SU-DHL-6 (cell line): ENCODE measurements around the gene NUP188.

Experiments
- H2AFZ ChIP-seq: fragments of 200-600 bp; sonication (generic); 2 replicates; pipeline ENCODE4 v1.6.1; 2014; ENCODE audit warnings: low read depth, mild to moderate bottlenecking, moderate library complexity, mixed read lengths, antibody characterized with exemption, low read length; ENCODE audit not compliant: severe bottlenecking
- H3F3A ChIP-seq: fragments of 200-600 bp; shearing (Covaris generic); 2 replicates; pipeline ENCODE4 v1.6.0; 2016; ENCODE audit warnings: antibody characterized with exemption, mild to moderate bottlenecking; ENCODE audit not compliant: insufficient read depth
- H3K27ac ChIP-seq: fragments of 200-600 bp; sonication (generic); 2 replicates; pipeline ENCODE4 v1.5.1; 2016; ENCODE audit warnings: low read depth, mild to moderate bottlenecking, low read length, moderate library complexity, mixed read lengths
- H3K27me3 ChIP-seq: fragments of 200-600 bp; sonication (generic), shearing (Covaris generic); 2 replicates; pipeline ENCODE4 v1.6.0; 2014; ENCODE audit warnings: mild to moderate bottlenecking, low read length
- H3K36me3 ChIP-seq: fragments of 200-600 bp; sonication (generic); 2 replicates; pipeline ENCODE4 v1.6.1; 2014; ENCODE audit warnings: mild to moderate bottlenecking, low read length, mixed read lengths
- H3K4me2 ChIP-seq: fragments of 300-600, 200-600 bp; shearing (Covaris generic), sonication (generic); 2 replicates; pipeline ENCODE4 v1.6.0; 2014; ENCODE audit warnings: low read length, low read depth, mild to moderate bottlenecking; ENCODE audit not compliant: poor library complexity, severe bottlenecking
- H3K4me3 ChIP-seq: fragments of 200-600 bp; sonication (generic); 2 replicates; pipeline ENCODE4 v1.5.1; 2014; ENCODE audit warnings: antibody characterized with exemption, low read length, mild to moderate bottlenecking, mixed read lengths; ENCODE audit not compliant: insufficient read depth, poor library complexity, severe bottlenecking
- H3K79me2 ChIP-seq: fragments of 200-600 bp; sonication (generic); 2 replicates; pipeline ENCODE4 v1.6.1; 2014; ENCODE audit warnings: mild to moderate bottlenecking, low read length, moderate library complexity; ENCODE audit not compliant: insufficient read depth
- H3K9ac ChIP-seq: fragments of 200-600 bp; sonication (generic); 2 replicates; pipeline ENCODE4 v1.7.0; 2014; ENCODE audit warnings: mild to moderate bottlenecking, low read length
- H3K9me2 ChIP-seq: fragments of 200-600 bp; sonication (generic); replicated peaks from 2 replicates; pipeline ENCODE4 v1.6.1; 2014; ENCODE audit warnings: low read length; ENCODE audit not compliant: insufficient read depth
- H3K9me3 ChIP-seq: fragments of 200-600 bp; sonication (generic); 2 replicates; pipeline ENCODE4 v1.6.1; 2014; ENCODE audit warnings: low read length, mixed read lengths; ENCODE audit not compliant: insufficient read depth
- H4K20me1 ChIP-seq: fragments of 200-600 bp; sonication (generic); 2 replicates; pipeline ENCODE4 v1.6.1; 2014; ENCODE audit warnings: low read depth, mild to moderate bottlenecking, antibody characterized with exemption, low read length, moderate library complexity, mixed read lengths
- EZH2phosphoT487 ChIP-seq: fragments of 200-600 bp; sonication (generic), shearing (Covaris generic); conservative IDR thresholded peaks from 2 replicates; pipeline ENCODE4 v1.6.1; 2018; ENCODE audit warnings: mild to moderate bottlenecking, antibody characterized with exemption, low read length, moderate library complexity, mixed read lengths
- TF ChIP-seq, protein P1 (sequence below): fragments of 200-600 bp; sonication (generic); IDR thresholded peaks from one replicate; pipeline ENCODE4 v1.5.1; 2017; ENCODE audit warnings: antibody characterized with exemption, mild to moderate bottlenecking, low read length, moderate library complexity; ENCODE audit not compliant: insufficient read depth, poor library complexity, severe bottlenecking

The NUP188 gene

DNA sequence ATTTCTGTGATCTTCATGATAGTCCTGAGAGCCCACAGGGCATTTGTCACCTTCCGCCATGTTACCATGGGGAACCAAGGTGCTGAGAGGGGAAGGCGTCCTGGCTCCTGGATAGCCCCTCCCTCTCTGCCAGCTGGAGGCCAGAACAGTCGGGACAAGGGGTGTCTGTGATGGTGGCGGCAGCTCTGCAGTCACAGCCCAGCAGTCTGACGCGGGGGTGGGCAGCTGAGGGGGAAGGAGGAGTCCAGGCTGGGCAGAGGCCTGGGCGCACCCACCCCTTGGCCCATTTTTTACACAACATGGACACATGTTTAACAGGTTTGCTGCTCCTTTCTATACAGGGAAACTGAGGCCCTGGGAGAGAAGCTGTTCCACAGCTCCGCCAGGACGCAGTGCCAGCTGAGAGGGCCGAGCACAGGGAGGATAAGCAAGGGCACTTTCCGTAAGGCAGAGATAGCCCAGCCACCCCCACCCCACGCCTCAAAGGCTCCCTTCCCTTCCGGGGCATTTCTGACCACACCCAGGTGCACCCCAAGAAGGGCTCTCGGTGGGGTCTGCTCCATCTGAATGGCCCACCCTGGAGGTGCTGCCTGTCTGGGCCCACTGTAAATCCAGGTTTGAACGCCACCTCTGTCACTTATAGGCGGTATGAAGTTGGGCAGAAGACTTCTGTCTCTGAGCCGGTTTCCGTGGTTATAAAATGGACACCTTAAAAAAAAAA lies 48.5 kb upstream of the NUP188 start:
- no peak overlapping the region for H3K4me3 ChIP-seq
- H3K9me2 ChIP-seq, result no peaks in the 10 kb centered on the region
- no peaks in the 10 kb centered on the region for H3K9me3 ChIP-seq
- H4K20me1 ChIP-seq, result no peaks in the 10 kb centered on the region
- H3F3A ChIP-seq, result no peaks in the 10 kb centered on the region
- H3K27me3 ChIP-seq, result no peaks in the 10 kb centered on the region
- no peak overlapping the region for H3K4me2 ChIP-seq
- TF ChIP-seq EZH2phosphoT487, result no peak
- TF ChIP-seq, protein P1, sequence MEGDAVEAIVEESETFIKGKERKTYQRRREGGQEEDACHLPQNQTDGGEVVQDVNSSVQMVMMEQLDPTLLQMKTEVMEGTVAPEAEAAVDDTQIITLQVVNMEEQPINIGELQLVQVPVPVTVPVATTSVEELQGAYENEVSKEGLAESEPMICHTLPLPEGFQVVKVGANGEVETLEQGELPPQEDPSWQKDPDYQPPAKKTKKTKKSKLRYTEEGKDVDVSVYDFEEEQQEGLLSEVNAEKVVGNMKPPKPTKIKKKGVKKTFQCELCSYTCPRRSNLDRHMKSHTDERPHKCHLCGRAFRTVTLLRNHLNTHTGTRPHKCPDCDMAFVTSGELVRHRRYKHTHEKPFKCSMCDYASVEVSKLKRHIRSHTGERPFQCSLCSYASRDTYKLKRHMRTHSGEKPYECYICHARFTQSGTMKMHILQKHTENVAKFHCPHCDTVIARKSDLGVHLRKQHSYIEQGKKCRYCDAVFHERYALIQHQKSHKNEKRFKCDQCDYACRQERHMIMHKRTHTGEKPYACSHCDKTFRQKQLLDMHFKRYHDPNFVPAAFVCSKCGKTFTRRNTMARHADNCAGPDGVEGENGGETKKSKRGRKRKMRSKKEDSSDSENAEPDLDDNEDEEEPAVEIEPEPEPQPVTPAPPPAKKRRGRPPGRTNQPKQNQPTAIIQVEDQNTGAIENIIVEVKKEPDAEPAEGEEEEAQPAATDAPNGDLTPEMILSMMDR, result no peak
- no peaks in the 10 kb centered on the region for H3K36me3 ChIP-seq
- H3K79me2 ChIP-seq, result peaks cover 12% of the 10 kb centered on the region; the same call in 1 of the 2 replicates
- no peak overlapping the region for H3K9ac ChIP-seq
- no peak overlapping the region for H2AFZ ChIP-seq
- H3K27ac ChIP-seq, result no peak overlapping the region

DNA sequence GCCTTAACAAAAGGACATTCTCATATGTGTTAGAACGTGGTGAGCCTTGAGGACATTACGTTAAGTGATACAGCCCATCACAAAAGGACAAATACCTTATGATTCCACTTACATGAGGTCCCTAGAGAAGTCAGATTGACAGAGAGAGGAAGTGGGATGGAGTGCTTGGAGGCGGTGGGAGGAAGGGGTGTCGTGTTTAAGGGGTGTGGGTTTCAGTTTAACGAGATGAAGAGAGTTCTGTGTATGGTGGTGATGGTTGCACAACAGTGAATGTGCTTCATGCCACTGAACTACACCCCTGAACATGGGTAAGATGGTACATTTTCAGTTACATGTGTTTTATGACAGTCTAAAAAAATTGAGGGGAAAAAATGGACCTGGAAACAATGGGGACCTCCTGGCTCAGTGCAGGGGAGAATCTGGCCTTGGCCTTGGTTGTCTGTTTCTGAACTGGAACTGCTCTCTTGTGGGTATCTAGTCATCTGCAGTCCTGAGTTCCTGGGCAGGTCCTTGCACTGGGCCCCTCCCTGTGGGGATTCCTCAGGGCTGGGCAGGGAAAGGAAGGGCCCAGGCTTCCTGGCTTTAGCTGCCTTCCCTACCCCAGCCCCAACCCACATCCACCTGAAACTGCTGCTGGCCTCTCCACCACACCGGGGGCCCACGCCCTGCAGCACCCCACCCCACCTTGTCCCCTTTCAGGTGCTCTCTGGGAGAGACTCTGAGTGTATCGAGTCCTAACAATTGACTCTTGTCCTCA lies 47.8 kb upstream of the NUP188 start:
- H3F3A ChIP-seq, result no peaks in the 10 kb centered on the region
- no peak overlapping the region for H3K27ac ChIP-seq
- TF ChIP-seq, protein P1, result no peak
- no peak for TF ChIP-seq EZH2phosphoT487
- H3K9ac ChIP-seq, result no peak overlapping the region
- H2AFZ ChIP-seq, result no peak overlapping the region
- no peak overlapping the region for H3K4me2 ChIP-seq
- H3K9me3 ChIP-seq, result no peaks in the 10 kb centered on the region
- peaks cover 13% of the 10 kb centered on the region; the same call in 1 of the 2 replicates for H3K79me2 ChIP-seq
- H3K9me2 ChIP-seq, result no peaks in the 10 kb centered on the region
- H3K27me3 ChIP-seq, result no peaks in the 10 kb centered on the region
- H4K20me1 ChIP-seq, result no peaks in the 10 kb centered on the region
- H3K36me3 ChIP-seq, result no peaks in the 10 kb centered on the region
- no peak overlapping the region for H3K4me3 ChIP-seq

DNA sequence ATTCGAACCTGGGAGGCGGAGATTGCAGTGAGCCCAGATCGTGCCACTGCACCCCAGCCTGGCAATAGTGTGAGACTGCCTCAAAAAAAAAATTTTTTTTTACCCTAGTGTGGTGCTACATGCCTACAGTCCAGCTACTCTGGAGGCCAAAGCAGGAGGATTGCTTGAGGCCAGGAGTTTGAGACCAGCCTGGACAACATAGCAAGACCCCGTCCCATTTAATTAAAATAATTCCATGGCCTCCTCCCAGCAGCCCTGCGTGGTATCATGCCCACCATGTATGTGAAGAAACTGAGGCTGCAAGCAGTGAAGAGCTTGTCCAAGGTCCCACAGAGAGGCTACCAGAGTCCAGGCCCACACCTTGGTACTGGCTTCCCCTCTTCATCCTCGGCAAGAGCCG lies 46.1 kb upstream of the NUP188 start:
- H3K36me3 ChIP-seq, result no peaks in the 10 kb centered on the region
- H4K20me1 ChIP-seq, result no peaks in the 10 kb centered on the region
- no peaks in the 10 kb centered on the region for H3K27me3 ChIP-seq
- H3F3A ChIP-seq, result no peaks in the 10 kb centered on the region
- H3K4me2 ChIP-seq, result peak overlapping the region; percentile 39
- H3K27ac ChIP-seq, result peak overlapping the region; percentile 76
- H3K9ac ChIP-seq, result peak overlapping the region; percentile 51
- no peak for TF ChIP-seq EZH2phosphoT487
- TF ChIP-seq, protein P1, result no peak
- H3K79me2 ChIP-seq, result peaks cover 13% of the 10 kb centered on the region; the same call in 1 of the 2 replicates
- no peak overlapping the region for H3K4me3 ChIP-seq
- no peaks in the 10 kb centered on the region for H3K9me3 ChIP-seq
- no peak overlapping the region for H2AFZ ChIP-seq
- no peaks in the 10 kb centered on the region for H3K9me2 ChIP-seq
